Measurements from ENCODE around the gene PELI2.

DNA sequence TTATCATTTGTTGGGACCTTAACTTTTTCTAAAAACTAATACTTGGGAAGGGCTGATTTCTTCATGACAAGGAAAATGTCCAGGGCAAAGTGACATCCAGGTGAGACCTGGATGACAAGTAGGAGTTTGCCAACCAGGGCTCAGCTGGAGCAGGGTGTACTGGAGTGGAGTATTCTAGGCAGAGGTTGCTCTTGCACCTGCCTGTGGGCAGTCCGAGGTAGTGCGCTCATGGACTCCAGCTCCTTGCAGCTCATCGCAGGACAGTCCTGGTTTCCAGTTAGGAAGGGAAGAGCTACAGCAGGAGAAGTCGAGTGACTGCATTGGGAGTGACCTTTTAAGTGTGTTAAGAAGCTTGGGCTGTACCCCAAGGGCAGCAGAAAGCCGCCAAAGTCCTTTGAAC, 175.9 kb downstream of the PELI2 start:
- TF ChIP-seq CTCF (optimal IDR thresholded peaks at IDR 0.05 in 1 of 3, IDR thresholded peaks at IDR 0.05 in 1 of 3, conservative IDR thresholded peaks at IDR 0.05 in 1 of 3; ENCODE audit: extremely low read depth in 1 of 3, insufficient read depth in 2 of 3, low read length in 3 of 3) (no peak), EZH2 (IDR thresholded peaks at IDR 0.05; ENCODE audit: low read length) (no peak)

Measured in keratinocyte (primary cell).